Measurements from ENCODE around the gene FAS. TPM values are rescaled to one million over a fixed set of nuclear protein-coding genes. Genes with fewer than 3 reads are reported as not detected.

FAS gene
- 22.0 TPM for polyA plus RNA-seq (2013, experiment 1 of 2; ENCODE audit: insufficient read length)
- polyA plus RNA-seq (2013, experiment 2 of 2; ENCODE audit: insufficient read length): 23.5 TPM

DNA sequence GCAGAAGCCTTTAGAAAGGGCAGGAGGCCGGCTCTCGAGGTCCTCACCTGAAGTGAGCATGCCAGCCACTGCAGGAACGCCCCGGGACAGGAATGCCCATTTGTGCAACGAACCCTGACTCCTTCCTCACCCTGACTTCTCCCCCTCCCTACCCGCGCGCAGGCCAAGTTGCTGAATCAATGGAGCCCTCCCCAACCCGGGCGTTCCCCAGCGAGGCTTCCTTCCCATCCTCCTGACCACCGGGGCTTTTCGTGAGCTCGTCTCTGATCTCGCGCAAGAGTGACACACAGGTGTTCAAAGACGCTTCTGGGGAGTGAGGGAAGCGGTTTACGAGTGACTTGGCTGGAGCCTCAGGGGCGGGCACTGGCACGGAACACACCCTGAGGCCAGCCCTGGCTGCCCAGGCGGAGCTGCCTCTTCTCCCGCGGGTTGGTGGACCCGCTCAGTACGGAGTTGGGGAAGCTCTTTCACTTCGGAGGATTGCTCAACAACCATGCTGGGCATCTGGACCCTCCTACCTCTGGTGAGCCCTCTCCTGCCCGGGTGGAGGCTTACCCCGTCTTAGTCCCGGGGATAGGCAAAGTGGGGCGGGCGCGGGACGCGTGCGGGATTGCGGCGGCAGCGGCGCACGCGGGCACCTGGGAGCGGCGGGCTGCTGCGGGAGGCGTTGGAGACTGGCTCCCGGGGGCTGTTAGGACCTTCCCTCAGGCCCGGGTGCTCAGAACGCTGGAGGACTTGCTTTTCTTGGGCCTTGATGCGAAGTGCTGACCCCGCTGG lies at the start of gene FAS:
TSS of gene FAS (plus strand) at position 415 of the 777 bp plus-strand sequence. CDS start at position 494, 79 bp downstream.
- DNase-seq: peak; percentile 49

GRCh38 chr10:88941026-88941425 lies 49.6 kb upstream of the FAS start:
- no peak for DNase-seq

DNA sequence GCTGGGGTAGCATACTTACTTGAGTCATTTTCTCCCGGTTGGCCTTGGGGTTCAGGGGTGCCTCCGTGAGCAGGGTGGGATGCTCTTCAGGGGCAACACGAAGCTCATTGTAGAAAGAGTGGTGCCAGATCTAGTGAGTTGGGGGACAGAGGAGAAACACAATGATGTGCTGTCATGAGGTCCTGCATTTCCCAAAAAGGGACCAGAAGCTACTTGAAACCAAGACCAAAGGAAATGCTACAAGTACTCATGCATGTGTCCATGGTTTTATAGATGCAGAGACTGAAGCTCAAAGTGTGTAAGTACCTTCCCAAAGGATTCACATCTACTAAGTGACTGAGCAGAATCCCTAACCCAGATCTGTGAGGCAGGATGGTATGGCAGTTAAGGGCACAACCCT lies 46.8 kb upstream of the FAS start:
- DNase-seq: no peak

- no peak for DNase-seq
Measured at GRCh38 chr10:88944813-88945212, 45.8 kb upstream of the FAS start.

GRCh38 chr10:88946200-88946599 lies 44.4 kb upstream of the FAS start:
- no peak for DNase-seq

GRCh38 chr10:88946965-88947590 lies 43.5 kb upstream of the FAS start:
- DNase-seq: no peak

DNA sequence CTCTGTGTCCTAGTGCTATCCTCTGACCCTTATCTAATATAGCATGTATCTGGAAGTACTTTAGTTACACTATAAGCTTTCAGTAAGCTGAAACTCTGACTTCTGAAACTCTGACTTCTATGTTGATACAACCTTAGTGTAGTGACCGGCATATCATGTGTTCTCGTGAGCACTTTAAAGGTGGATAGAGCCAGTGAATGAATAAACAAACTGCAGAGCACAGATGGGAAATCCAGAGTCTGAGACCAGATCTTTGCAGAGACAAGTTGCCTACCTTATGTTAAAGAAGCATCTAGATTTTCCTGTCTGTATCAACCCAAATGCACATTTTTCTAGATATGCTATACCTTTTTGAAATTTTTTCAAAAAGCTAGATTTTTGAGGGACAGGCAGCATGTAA lies 41.5 kb upstream of the FAS start:
- DNase-seq: no peak

DNA sequence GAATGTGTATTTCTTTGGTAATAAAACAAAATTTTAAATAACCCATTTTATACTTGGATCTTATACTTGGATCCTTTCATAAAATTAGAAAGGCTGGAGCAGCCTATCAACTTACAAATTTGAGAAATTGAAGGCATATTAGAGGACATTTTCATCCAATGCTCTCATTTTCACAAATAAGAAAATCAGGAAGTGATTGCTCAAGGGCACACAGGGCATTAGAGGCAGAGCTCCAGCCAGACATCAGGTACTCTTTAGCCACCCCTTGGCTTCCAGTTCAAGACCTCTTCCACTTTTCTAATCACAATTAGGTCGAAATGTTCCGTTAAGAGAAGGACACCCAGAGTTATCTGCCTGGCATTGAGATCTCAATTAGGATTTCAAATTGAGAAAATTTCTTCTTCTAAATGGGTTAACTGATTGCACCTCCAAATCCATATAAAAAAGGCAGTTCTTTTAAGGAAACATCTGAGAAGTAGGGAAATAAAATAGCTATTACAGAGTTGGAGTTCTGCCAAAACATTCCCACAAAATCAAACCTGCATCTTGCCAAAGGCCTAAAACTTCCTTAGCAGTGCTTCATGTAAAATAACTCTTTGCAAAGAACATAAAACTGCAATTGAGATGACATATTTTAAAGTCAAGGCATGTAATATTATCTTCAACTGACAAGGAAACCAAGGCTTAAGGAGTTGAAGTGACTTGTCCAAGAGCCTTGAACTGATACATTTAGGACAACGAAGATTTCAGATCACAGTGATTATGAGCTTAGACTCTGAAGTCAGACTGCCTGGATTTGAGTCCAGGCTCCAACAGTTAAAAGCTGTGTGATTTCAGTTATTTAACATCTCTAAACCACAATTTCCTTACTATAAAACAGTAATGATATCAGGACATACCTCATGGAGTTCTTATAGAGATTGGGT lies 40.4 kb upstream of the FAS start:
- DNase-seq: no peak

GRCh38 chr10:88952647-88953111 lies 37.9 kb upstream of the FAS start, which contains the start of gene ACTA2:
Gene ACTA2 (minus strand): TSS chr10:88952773. CDS start chr10:88948930, 3,843 bp downstream.
- peak; percentile 97 for DNase-seq

DNA sequence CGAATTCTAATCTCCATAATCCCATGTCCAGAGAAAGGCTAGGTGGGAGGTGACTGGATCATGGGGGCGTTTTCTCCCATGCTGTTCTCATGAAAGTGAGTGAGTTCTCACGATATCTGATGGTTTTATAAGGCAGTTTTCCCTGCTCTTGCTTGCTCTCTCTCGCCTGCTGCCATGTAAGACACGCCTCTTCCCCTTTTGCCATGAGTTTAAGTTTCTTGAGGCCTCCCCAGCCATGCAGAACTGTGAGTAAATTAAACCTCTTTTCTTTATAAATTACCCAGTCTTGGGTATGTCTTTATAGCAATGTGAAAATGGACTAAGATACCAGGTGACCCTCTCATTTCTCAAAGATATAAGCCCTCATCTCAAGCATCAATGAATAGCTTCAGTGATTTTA lies 36.9 kb upstream of the FAS start:
- DNase-seq: no peak

- DNase-seq: no peak
Measured at GRCh38 chr10:88954458-88955083, 36.0 kb upstream of the FAS start.

- DNase-seq: no peak
Measured at GRCh38 chr10:88957381-88957780, 33.2 kb upstream of the FAS start.

- no peak for DNase-seq
Measured at GRCh38 chr10:88958721-88959120, 31.9 kb upstream of the FAS start.

DNA sequence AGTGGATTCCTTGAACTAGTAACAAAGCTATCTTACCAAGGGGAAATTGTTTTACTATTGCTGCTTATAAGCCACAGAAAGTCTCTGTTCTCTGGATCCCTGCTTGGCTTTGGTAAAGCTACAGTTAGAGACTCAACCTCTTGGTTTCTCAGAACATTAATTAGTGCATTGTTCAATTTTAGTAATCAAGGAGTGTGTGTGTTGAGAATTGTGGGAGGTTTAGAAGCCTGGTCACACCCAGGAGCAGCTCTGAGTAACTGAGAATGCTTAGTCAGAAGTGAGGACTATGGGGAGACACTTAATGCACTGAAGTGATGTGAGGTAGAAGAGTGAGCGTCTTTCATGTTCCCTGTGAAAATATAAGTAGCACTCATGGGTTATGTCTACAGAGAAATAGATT lies 29.8 kb upstream of the FAS start:
- no peak for DNase-seq

GRCh38 chr10:88961266-88961665 lies 29.3 kb upstream of the FAS start:
- no peak for DNase-seq

GRCh38 chr10:88962336-88962735 lies 28.3 kb upstream of the FAS start:
- no peak for DNase-seq

- no peak for DNase-seq
Measured at GRCh38 chr10:88963318-88963717, 27.3 kb upstream of the FAS start.

DNA sequence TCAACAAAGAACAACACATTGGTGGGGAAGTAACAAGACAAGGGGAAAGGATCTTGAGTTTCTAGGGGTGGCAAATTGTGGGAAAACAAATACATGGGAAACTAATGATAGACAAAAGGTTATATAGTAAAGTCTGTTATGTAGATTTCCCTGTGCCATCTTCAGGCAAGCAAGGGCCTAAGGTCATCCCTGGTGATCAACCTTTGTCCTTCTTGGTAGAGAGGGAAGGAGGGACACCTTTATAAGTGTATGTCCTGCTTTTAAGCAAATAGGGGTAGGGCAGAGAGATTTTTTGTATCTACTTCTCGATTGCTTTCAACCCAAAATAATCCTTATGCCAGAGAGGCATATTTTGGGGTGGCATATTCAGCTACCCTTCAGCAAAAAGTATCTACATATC lies 26.2 kb upstream of the FAS start:
- DNase-seq: no peak

GRCh38 chr10:88964869-88965415 lies 25.7 kb upstream of the FAS start:
- peak; percentile 49 for DNase-seq

GRCh38 chr10:88966797-88967196 lies 23.8 kb upstream of the FAS start:
- no peak for DNase-seq

DNA sequence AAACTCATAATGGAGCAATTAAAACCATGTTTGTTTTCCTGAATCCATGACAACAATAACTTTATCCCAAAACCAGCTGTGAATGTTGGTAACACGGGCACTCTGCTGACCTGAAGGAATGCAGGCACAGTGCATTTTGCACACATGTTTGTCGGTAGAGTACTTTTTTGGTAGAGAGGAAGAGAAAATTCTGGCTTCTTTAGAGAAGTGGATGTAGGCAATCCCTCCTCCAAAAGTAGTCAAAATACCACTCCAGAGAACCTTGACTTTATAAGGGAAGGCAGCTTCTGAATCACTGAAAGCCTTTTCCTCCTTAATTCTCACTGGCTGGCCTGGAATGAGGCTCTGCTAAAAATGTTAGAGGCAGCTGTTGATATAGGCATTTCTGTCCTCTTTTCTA lies 22.2 kb upstream of the FAS start:
- DNase-seq: peak; percentile 49

Measured in fibroblast of skin of abdomen (primary cell).